Loucy (cell line): ENCODE data around the gene PERCC1.

Experiments used
- H2AFZ ChIP-seq: fragments of 200-600 bp; sonication (generic); 2 replicates; pipeline ENCODE4 v1.6.0; 2016; ENCODE audit warnings: antibody characterized with exemption, mild to moderate bottlenecking, low read length, moderate library complexity
- H3F3A ChIP-seq: fragments of 200-600 bp; 2 replicates; pipeline ENCODE4 v1.6.0; 2016; ENCODE audit warnings: antibody characterized with exemption, low read depth, mild to moderate bottlenecking
- H3K27me3 ChIP-seq: fragments of 200-600 bp; sonication (generic); 2 replicates; pipeline ENCODE4 v1.6.1; 2014; ENCODE audit warnings: low read length, mild to moderate bottlenecking; ENCODE audit not compliant: insufficient read depth, poor library complexity, severe bottlenecking
- H3K36me3 ChIP-seq: fragments of 200-600 bp; sonication (generic); 2 replicates; pipeline ENCODE4 v1.6.1; 2016; ENCODE audit warnings: low read length; ENCODE audit not compliant: insufficient read depth
- H3K4me1 ChIP-seq: fragments of 200-600 bp; sonication (generic); 2 replicates; pipeline ENCODE4 v1.5.1; 2014; ENCODE audit warnings: low read length, mild to moderate bottlenecking; ENCODE audit not compliant: insufficient read depth, poor library complexity, severe bottlenecking
- H3K4me2 ChIP-seq: fragments of 200-600 bp; sonication (generic); 2 replicates; pipeline ENCODE4 v1.6.0; 2014; ENCODE audit warnings: antibody characterized with exemption, low read length, low read depth, mild to moderate bottlenecking; ENCODE audit not compliant: poor library complexity, severe bottlenecking
- H3K4me3 ChIP-seq: fragments of 200-600 bp; sonication (generic); 2 replicates; pipeline ENCODE4 v1.5.1; 2014; ENCODE audit warnings: low read length, mild to moderate bottlenecking, mixed read lengths; ENCODE audit not compliant: poor library complexity, severe bottlenecking
- H3K79me2 ChIP-seq: fragments of 200-600 bp; sonication (generic); 2 replicates; pipeline ENCODE4 v1.6.1; 2014; ENCODE audit warnings: low read length; ENCODE audit not compliant: insufficient read depth
- H3K9ac ChIP-seq: fragments of 200-600 bp; sonication (generic); 2 replicates; pipeline ENCODE4 v1.6.0; 2014; ENCODE audit warnings: mild to moderate bottlenecking, low read depth, low read length, moderate library complexity; ENCODE audit not compliant: poor library complexity, severe bottlenecking
- H3K9me2 ChIP-seq: fragments of 200-600 bp; sonication (generic); replicated peaks from 2 replicates; pipeline ENCODE4 v1.6.1; 2016; ENCODE audit warnings: low read depth, low read length, mixed read lengths
- H3K9me3 ChIP-seq: fragments of 200-600 bp; sonication (generic); 2 replicates; pipeline ENCODE4 v1.6.1; 2014; ENCODE audit warnings: mild to moderate bottlenecking, antibody characterized with exemption, low read length, low read depth; ENCODE audit not compliant: insufficient read depth
- H4K20me1 ChIP-seq: fragments of 200-600 bp; sonication (generic); 2 replicates; pipeline ENCODE4 v1.6.0; 2014; ENCODE audit warnings: antibody characterized with exemption, low read length, mild to moderate bottlenecking; ENCODE audit not compliant: insufficient read depth, poor library complexity, severe bottlenecking
- EZH2phosphoT487 ChIP-seq: fragments of 200-600 bp; IDR thresholded peaks from 2 replicates; pipeline ENCODE4 v1.6.1; 2018; ENCODE audit warnings: antibody characterized with exemption, mild to moderate bottlenecking, moderate library complexity, borderline replicate concordance
- TF ChIP-seq, protein P1 (sequence below): fragments of 200-600 bp; sonication (generic); conservative IDR thresholded peaks from 2 replicates; pipeline ENCODE4 v1.5.1; 2014; ENCODE audit warnings: mild to moderate bottlenecking, antibody characterized with exemption, low read length

PERCC1 gene

DNA sequence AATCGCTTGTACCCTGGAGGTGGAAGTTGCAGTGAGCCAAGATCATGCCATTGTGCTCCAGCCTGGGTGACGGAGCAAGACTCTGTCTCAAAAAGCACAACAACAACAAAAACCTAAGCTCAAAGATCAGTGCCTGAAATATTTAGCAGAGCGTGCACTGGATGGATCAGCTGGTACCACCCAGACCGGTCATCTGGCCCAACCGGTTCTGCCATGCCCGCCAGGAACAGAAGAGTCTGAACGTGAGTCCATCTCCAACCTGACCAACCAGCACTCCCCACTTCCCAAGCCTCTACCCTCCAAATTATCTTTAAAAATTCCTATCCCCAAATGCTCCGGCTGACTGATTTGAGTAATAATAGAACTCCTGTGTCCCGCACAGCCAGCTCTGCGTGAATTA, 8.8 kb upstream of the PERCC1 start:
- no peaks in the 10 kb centered on the region for H3K36me3 ChIP-seq
- no peaks in the 10 kb centered on the region for H3K27me3 ChIP-seq
- H3F3A ChIP-seq: no peaks in the 10 kb centered on the region
- no peak overlapping the region for H3K4me2 ChIP-seq
- no peaks in the 10 kb centered on the region for H3K9me2 ChIP-seq
- H4K20me1 ChIP-seq: peaks cover 3% of the 10 kb centered on the region
- TF ChIP-seq EZH2phosphoT487: no peak
- TF ChIP-seq, protein P1, sequence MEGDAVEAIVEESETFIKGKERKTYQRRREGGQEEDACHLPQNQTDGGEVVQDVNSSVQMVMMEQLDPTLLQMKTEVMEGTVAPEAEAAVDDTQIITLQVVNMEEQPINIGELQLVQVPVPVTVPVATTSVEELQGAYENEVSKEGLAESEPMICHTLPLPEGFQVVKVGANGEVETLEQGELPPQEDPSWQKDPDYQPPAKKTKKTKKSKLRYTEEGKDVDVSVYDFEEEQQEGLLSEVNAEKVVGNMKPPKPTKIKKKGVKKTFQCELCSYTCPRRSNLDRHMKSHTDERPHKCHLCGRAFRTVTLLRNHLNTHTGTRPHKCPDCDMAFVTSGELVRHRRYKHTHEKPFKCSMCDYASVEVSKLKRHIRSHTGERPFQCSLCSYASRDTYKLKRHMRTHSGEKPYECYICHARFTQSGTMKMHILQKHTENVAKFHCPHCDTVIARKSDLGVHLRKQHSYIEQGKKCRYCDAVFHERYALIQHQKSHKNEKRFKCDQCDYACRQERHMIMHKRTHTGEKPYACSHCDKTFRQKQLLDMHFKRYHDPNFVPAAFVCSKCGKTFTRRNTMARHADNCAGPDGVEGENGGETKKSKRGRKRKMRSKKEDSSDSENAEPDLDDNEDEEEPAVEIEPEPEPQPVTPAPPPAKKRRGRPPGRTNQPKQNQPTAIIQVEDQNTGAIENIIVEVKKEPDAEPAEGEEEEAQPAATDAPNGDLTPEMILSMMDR: no peak
- H3K4me1 ChIP-seq: no peaks in the 10 kb centered on the region
- no peaks in the 10 kb centered on the region for H3K9me3 ChIP-seq
- no peak overlapping the region for H3K4me3 ChIP-seq
- no peak overlapping the region for H3K9ac ChIP-seq
- peaks cover 17% of the 10 kb centered on the region for H3K79me2 ChIP-seq
- H2AFZ ChIP-seq: no peak overlapping the region

DNA sequence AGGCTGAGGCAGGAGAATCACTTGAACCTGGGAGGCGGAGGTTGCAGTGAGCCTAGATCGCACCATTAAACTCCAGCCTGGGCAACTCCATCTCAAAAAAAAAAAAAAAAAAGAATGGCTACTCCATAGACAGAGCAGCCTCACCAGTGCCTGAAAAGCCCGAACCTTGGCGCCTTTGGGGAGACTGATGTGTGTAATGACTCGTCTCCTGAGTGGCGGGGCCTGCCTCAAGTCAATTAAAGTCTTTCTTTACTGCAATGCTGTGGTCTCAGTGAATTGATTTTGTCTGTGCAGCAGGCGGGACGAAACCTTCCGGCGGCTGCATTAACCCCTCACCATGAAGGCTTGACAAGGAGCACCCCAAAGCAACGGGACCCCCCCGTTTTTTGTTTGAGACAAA, 6.8 kb upstream of the PERCC1 start:
- peaks cover 3% of the 10 kb centered on the region for H4K20me1 ChIP-seq
- H3K36me3 ChIP-seq: no peaks in the 10 kb centered on the region
- no peak for TF ChIP-seq EZH2phosphoT487
- TF ChIP-seq, protein P1: no peak

GRCh38 chr16:1425616-1426370, 5.1 kb upstream of the PERCC1 start:
- Histone ChIP-seq H3K9me2 (no peaks in the 10 kb centered on the region), H3K4me1 (no peaks in the 10 kb centered on the region), H4K20me1 (no peaks in the 10 kb centered on the region), H3K79me2 (no peaks in the 10 kb centered on the region), H3K27me3 (no peaks in the 10 kb centered on the region), H3K9ac (no peak overlapping the region), H3K36me3 (no peaks in the 10 kb centered on the region), H3K9me3 (no peaks in the 10 kb centered on the region), H2AFZ (no peak overlapping the region), H3K4me3 (no peak overlapping the region), H3K4me2 (no peak overlapping the region), H3F3A (no peaks in the 10 kb centered on the region)
- no peak for TF ChIP-seq EZH2phosphoT487
- TF ChIP-seq, protein P1: no peak

More for the DNA sequence above, 6.8 kb upstream of the PERCC1 start:
- H3K27me3 ChIP-seq: no peaks in the 10 kb centered on the region
- no peaks in the 10 kb centered on the region for H3F3A ChIP-seq
- peaks cover 14% of the 10 kb centered on the region for H3K79me2 ChIP-seq
- H2AFZ ChIP-seq: no peak overlapping the region
- no peaks in the 10 kb centered on the region for H3K9me2 ChIP-seq
- H3K4me1 ChIP-seq: no peaks in the 10 kb centered on the region
- no peak overlapping the region for H3K4me2 ChIP-seq
- no peaks in the 10 kb centered on the region for H3K9me3 ChIP-seq
- H3K9ac ChIP-seq: no peak overlapping the region
- H3K4me3 ChIP-seq: no peak overlapping the region
